Measurements from ENCODE around the gene LMF1.

The LMF1 gene

GRCh38 chr16:945271-946047, 25.3 kb downstream of the LMF1 start:
- DNase-seq = no peak

DNA sequence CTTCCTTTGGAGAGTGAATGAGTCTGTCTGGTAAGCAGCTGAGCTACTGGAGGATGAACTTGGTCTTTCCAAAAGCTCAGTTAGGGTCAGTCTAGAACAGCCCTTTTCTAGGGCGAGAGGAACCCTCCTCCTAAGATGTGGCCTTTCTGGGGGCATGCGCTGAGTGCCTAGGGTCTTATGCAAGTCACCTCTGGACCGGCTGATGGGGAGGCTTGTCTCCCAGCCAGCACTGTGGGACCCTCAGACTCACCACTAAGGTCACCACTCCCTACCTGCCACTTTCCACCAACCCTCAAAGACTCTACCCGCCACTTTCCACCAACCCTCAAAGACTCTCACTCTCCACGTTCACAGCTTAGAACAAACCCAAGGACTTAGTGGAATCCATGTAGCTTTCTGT, 26.8 kb downstream of the LMF1 start:
- DNase-seq = no peak

GRCh38 chr16:942436-943060, 28.2 kb downstream of the LMF1 start:
- no peak for DNase-seq

- DNase-seq = no peak
These were observed 30.8 kb downstream of the LMF1 start for GRCh38 chr16:939941-940340.

GRCh38 chr16:939311-939710, 31.5 kb downstream of the LMF1 start:
- DNase-seq = no peak

GRCh38 chr16:938752-939151, 32.0 kb downstream of the LMF1 start:
- DNase-seq = no peak

DNA sequence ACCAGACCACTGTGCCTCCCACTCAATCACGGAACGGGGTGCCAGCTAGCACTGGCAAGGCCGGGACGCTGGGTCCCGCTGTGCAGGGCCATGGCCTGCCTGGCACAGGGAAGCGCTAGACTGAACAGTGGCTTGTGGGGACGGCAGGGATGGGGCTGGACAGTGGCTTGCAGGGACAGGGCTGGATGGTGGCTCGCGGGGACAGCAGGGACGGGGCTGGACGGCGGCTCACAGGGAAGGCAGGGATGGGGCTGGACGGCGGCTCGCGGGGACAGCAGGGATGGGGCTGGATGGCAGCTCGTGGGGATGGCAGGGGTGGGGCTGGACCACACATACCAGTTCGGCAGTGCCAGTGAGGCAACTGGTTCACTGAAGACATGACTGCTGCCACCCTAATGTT, 32.6 kb downstream of the LMF1 start:
- no peak for DNase-seq

- no peak for DNase-seq
These were observed 33.1 kb downstream of the LMF1 start for GRCh38 chr16:937723-938122.

GRCh38 chr16:937311-937710, 33.5 kb downstream of the LMF1 start:
- DNase-seq = no peak

- no peak for DNase-seq
These were observed 35.1 kb downstream of the LMF1 start for GRCh38 chr16:935684-936083.

- no peak for DNase-seq
These were observed 36.6 kb downstream of the LMF1 start for GRCh38 chr16:934178-934577.

DNA sequence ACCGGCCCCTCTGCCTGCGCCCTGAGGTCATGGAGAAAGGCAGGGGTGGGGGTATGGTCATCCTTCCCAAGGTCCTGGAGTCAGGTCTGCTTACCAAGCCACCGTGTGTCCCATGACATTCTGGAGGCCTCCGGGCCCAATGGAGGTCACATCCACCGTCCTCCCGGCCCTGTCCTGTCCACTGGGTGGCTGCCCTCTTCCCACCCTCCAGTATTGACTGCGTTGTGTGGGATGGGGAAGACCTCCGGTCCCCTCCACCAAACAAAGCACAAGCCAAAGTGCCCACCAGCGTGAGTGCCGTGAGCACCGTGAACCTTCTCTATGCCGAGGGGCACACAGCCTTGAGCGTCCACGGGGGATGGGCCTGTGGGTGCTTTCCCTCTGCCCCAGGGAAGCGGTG, 37.2 kb downstream of the LMF1 start:
- no peak for DNase-seq

DNA sequence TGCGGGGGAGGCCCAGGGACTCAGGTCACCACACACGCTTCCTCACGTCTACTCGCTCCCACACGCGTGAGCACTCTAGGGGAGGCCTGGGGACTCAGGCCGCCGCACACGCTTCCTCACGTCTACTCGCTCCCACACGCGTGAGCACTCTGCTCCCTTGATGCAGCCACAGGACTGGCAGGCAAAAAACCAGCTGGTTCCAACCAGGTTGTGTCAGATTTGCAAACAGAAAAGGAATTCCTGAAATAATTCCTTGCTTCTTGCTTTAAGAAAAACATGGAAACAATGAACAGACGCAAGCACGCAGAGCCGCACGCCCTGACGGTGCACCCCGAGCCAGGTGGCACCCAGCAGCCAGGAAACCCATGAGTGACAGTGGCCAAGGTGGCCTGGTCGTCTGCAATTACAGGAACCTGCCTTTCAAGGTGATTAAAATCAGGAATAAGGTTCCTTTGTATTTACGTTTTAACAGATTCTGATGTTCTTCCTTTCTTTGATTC, 37.9 kb downstream of the LMF1 start:
- no peak for DNase-seq

GRCh38 chr16:931626-932500, 38.9 kb downstream of the LMF1 start:
- DNase-seq = no peak

- DNase-seq = no peak
These were observed 39.6 kb downstream of the LMF1 start for GRCh38 chr16:931171-931570.

GRCh38 chr16:930511-930910, 40.3 kb downstream of the LMF1 start:
- no peak for DNase-seq

DNA sequence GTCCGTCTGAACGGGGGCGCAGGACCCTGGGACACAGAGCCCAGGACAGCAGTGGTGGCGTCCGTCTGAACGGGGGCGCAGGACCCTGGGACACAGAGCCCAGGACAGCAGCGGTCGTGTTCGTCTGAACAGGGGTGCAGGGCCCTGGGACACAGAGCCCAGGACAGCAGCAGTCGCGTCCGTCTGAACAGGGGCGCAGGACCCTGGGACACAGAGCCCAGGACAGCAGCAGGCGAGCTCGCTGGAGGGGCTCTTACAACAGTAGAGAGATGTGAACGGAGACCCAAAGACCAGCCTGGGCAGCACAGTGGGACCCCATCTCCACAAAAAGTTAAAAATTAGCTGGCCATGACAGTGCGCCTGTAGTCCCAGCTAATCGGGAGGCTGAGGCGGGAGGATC, 40.7 kb downstream of the LMF1 start:
- no peak for DNase-seq

DNA sequence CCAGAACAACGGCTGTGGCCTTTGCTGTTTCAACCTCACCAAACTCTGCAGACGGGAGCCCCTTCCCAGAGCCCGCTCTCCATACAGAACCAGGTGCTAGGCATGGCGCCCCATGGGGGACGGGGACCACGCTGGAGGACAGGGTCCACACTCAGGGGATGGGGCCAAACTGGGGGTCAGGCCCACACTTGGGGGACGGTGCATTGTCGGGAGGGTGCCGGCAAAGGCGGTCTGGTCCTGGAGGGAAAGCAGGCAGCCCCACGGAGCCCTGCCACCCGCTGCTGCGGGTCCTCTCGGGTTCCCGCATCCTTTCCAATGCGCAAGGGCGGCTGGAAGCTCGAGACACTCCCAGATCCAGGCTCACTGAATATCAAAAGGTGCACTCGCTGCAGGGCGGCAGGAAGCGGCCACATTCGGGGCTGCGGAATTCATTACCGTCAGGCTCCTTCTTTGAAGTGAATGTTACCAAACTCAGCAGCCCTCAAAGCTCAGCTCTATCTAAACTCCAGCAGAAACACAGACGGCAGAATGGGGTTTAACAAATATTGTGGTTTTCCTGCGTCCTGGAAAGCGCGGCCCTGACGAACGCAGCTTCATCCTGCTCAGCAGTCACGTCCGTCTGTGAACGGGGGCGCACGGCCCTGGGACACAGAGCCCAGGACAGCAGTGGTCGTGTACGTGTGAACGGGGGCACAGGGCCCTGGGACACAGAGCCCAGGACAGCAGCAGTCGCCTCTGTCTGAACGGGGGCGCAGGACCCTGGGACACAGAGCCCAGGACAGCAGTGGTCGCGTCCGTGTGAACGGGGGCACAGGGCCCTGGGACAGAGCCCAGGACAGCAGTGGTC, 41.3 kb downstream of the LMF1 start:
- DNase-seq = no peak

GRCh38 chr16:928526-928925, 42.3 kb downstream of the LMF1 start:
- DNase-seq = no peak

DNA sequence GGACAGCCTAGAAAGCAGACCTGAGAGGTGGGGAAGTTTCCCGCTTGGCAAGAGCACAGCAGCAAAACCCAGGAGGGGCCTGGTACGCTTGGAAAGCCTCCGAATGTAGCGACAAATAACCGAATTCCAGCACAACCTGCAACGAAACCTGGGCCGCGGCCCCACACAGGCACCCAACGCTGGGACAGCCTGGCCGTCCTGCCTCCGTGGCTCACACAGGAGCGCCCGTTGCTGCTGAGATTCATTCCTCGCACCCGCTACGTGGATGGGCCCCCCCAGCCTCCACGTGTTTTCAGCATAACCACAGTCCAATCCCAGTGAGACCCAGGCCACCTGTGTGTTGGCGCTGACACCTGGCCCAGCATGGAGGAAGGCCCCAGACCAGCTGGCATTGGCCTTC, 42.9 kb downstream of the LMF1 start:
- no peak for DNase-seq

GRCh38 chr16:927406-927805, 43.4 kb downstream of the LMF1 start:
- DNase-seq = no peak

GRCh38 chr16:926715-927114, 44.1 kb downstream of the LMF1 start:
- no peak for DNase-seq

- no peak for DNase-seq
These were observed 46.0 kb downstream of the LMF1 start for GRCh38 chr16:924806-925205.

Measured in NCI-H146 (cell line).